Endothelial cell of umbilical vein (primary cell): ENCODE measurements around the gene ATXN1. TPM values are rescaled to one million over a fixed set of nuclear protein-coding genes. Genes with fewer than 3 reads are reported as not detected.

Source experiments
- BruUV-seq: library from RNA; stranded (reverse); fragments of 400-500 nt; replicated peaks from 2 replicates; lab custom pipeline; 2021; lab: Mats Ljungman, UMichigan
- CTCF ChIA-PET: fragments of 300-600, 350-600 bp; sonication (Branson Sonifier 250); formaldehyde crosslinking; loops from one replicate; lab custom pipeline; 2021; ENCODE audit warnings: antibody characterized with exemption, inconsistent platforms; lab: Charles Lee
- POLR2A ChIA-PET: fragments of 300-600, 350-600 bp; sonication (Branson Sonifier 250); formaldehyde crosslinking; loops from one replicate; lab custom pipeline; 2021; ENCODE audit warnings: antibody characterized with exemption, inconsistent platforms; lab: Charles Lee
- DNase-seq: peaks from one replicate; pipeline ENCODE4 v3.0.0-alpha.2; 2011; ENCODE audit warnings: low read depth, low spot score
- FAIRE-seq: peaks from 2 replicates; lab custom pipeline; 2011; peaks lifted over from hg19 to GRCh38; lab: Jason Lieb, UNC
- H2AFZ ChIP-seq: 2 replicates; pipeline ENCODE4 v1.6.0; 2012; ENCODE audit warnings: low read depth, low read length, control low read depth, inconsistent platforms
- H3K27ac ChIP-seq: 2 replicates; pipeline ENCODE4 v1.5.1; 2011; ENCODE audit warnings: low read depth, mild to moderate bottlenecking, control low read depth, low read length, moderate library complexity; ENCODE audit not compliant: insufficient read depth
- H3K27me3 ChIP-seq, 2 experiments: 2 replicates each; pipeline versions ENCODE4 v1.6.0 to v1.6.1; 2011; ENCODE audit warnings: low read length in 2 of 2, mixed read lengths in 1 of 2; ENCODE audit not compliant: control insufficient read depth in 2 of 2, insufficient read depth in 2 of 2
- H3K36me3 ChIP-seq, 2 experiments: 2 replicates in 1 of 2; 3 replicates in 1 of 2; pipeline ENCODE4 v1.5.1; 2011; ENCODE audit warnings: low read length in 2 of 2, mild to moderate bottlenecking in 1 of 2, moderate library complexity in 1 of 2; ENCODE audit not compliant: control insufficient read depth in 2 of 2, insufficient read depth in 2 of 2; ENCODE audit errors: extremely low read depth in 1 of 2
- H3K4me1 ChIP-seq: 3 replicates; pipeline ENCODE4 v1.5.1; 2011; ENCODE audit warnings: mild to moderate bottlenecking, low read length; ENCODE audit not compliant: control insufficient read depth, insufficient read depth; ENCODE audit errors: extremely low read depth
- H3K4me2 ChIP-seq: 2 replicates; pipeline ENCODE4 v1.6.1; 2011; ENCODE audit warnings: low read length, control low read depth, mixed read lengths; ENCODE audit not compliant: insufficient read depth
- H3K4me3 ChIP-seq, 3 experiments: fragments of 200-600 bp in 1 of 3; sonication (generic), shearing (Covaris generic) in 1 of 3; replicated peaks in 1 of 3; 2 replicates each; pipeline ENCODE4 v1.5.1; 2011 to 2016; ENCODE audit warnings: control low read depth in 3 of 3, low read length in 3 of 3, mild to moderate bottlenecking in 2 of 3, inconsistent platforms in 1 of 3, low read depth in 1 of 3, moderate library complexity in 1 of 3; ENCODE audit not compliant: insufficient read depth in 1 of 3
- H3K79me2 ChIP-seq: 2 replicates; pipeline ENCODE4 v1.6.0; 2012; ENCODE audit warnings: low read length, inconsistent platforms; ENCODE audit not compliant: control insufficient read depth, insufficient read depth
- H3K9ac ChIP-seq: replicated peaks from 2 replicates; pipeline ENCODE3; 2011; ENCODE audit warnings: low read length, control low read depth; ENCODE audit not compliant: insufficient read depth; ENCODE audit errors: extremely low read depth
- H3K9me1 ChIP-seq: replicated peaks from 3 replicates; pipeline ENCODE4 v1.6.0; 2011; ENCODE audit warnings: mild to moderate bottlenecking, low read length; ENCODE audit not compliant: control insufficient read depth, insufficient read depth; ENCODE audit errors: extremely low read depth
- H3K9me3 ChIP-seq: replicated peaks from 2 replicates; pipeline ENCODE4 v1.5.1; 2012; ENCODE audit warnings: low read length, inconsistent platforms; ENCODE audit not compliant: control insufficient read depth, insufficient read depth
- H4K20me1 ChIP-seq: replicated peaks from 2 replicates; pipeline ENCODE3; 2011; ENCODE audit warnings: mild to moderate bottlenecking, low read length; ENCODE audit not compliant: control insufficient read depth, insufficient read depth; ENCODE audit errors: extremely low read depth
- CTCF ChIP-seq, 2 donors: IDR thresholded peaks; 1 replicate in 1 of 2; 2 replicates in 1 of 2; pipeline ENCODE4 v1.5.1; 2011; ENCODE audit warnings: low read length in 2 of 2, mild to moderate bottlenecking in 2 of 2, moderate library complexity in 2 of 2, control low read depth in 1 of 2, inconsistent platforms in 1 of 2, low read depth in 1 of 2; ENCODE audit not compliant: insufficient read depth in 1 of 2; ENCODE audit errors: extremely low read depth in 1 of 2
- EZH2 ChIP-seq: IDR thresholded peaks from 2 replicates; pipeline ENCODE4 v1.6.1; 2012; ENCODE audit warnings: borderline replicate concordance, low read depth, mild to moderate bottlenecking, moderate library complexity, low read length, inconsistent platforms; ENCODE audit not compliant: severe bottlenecking
- FOS ChIP-seq: IDR thresholded peaks from 2 replicates; pipeline ENCODE4 v1.6.1; 2011; ENCODE audit warnings: mild to moderate bottlenecking, low read length, moderate library complexity, borderline replicate concordance; ENCODE audit not compliant: insufficient read depth
- GATA2 ChIP-seq: IDR thresholded peaks from 2 replicates; pipeline ENCODE4 v1.7.0; 2011; ENCODE audit warnings: low read depth, mild to moderate bottlenecking, moderate library complexity, mixed read lengths, low read length; ENCODE audit not compliant: insufficient read length, insufficient read depth
- JUN ChIP-seq: IDR thresholded peaks from 2 replicates; pipeline ENCODE4 v1.6.1; 2011; ENCODE audit warnings: borderline replicate concordance, low read depth; ENCODE audit not compliant: insufficient read length, insufficient read depth
- MAX ChIP-seq: IDR thresholded peaks from 2 replicates; pipeline ENCODE4 v1.6.1; 2011; ENCODE audit not compliant: insufficient read depth, insufficient read length
- MYC ChIP-seq: IDR thresholded peaks from one replicate; pipeline ENCODE4 v1.6.1; 2011; ENCODE audit warnings: mild to moderate bottlenecking, low read depth, low read length
- POLR2A ChIP-seq: IDR thresholded peaks from 2 replicates; pipeline ENCODE4 v1.6.1; 2012; ENCODE audit warnings: low read depth, mild to moderate bottlenecking, control low read depth, low read length
- POLR2AphosphoS5 ChIP-seq: IDR thresholded peaks from 2 replicates; pipeline ENCODE4 v1.6.1; 2012; ENCODE audit warnings: low read depth, mild to moderate bottlenecking, control low read depth, low read length, moderate library complexity; ENCODE audit not compliant: insufficient read depth
- dilution Hi-C: fragments of 300-500 bp; cut with MboI; formaldehyde crosslinking; loops from one replicate; pipeline ENCODE4 v1.15.0; 2019; ENCODE audit warnings: low sequenced_read_pairs; ENCODE audit not compliant: extremely low pct_ligation_motif_present
- intact Hi-C: fragments of 100-400 bp; cut with micrococcal nuclease; formaldehyde crosslinking; loops from one replicate; pipeline ENCODE4 v1.10.0; 2022
- polyA plus RNA-seq, 4 experiments: library from polyadenylated mRNA; depleted of rRNA in 3 of 4; stranded (reverse) in 3 of 4; unstranded in 1 of 4; fragments of >200 nt; gene quantifications; 2 replicates each; pipeline versions ENCODE4 v1.2.1 to v1.2.3, GENCODE V29; 2011 to 2012; ENCODE audit warnings: missing spikeins in 1 of 4
- total RNA-seq: library from RNA; stranded (reverse); gene quantifications from 2 replicates; pipeline ENCODE4 v1.2.3, GENCODE V29; 2021

The ATXN1 gene
- total and polyA plus RNA-seq, 2 donors (not counting 3 experiments of a cell fraction or from before 2014, with no cell fraction given) = 16.4 to 33.0 TPM

GRCh38 chr6:16658348-16659034, 102.8 kb downstream of the ATXN1 start:
- no peak overlapping the region for H2AFZ ChIP-seq
- BruUV-seq = no TSS peak
- no peaks in the 10 kb centered on the region for H3K9me1 ChIP-seq
- H3K27ac ChIP-seq = no peak overlapping the region
- no peak for FAIRE-seq
- intact Hi-C loops (no loop called here), dilution Hi-C loops (no loop called here)
- no peaks in the 10 kb centered on the region for H3K27me3 ChIP-seq
- H3K79me2 ChIP-seq = no peaks in the 10 kb centered on the region
- CTCF ChIA-PET = interaction anchor here (1.4 kb wide), 2 partner anchors 9 to 104 kb away, joined by 3 read pairs; no protein-coding TSS in a partner anchor
- H3K4me1 ChIP-seq = peaks cover 11% of the 10 kb centered on the region
- no peak for TF ChIP-seq MAX
- H3K9me3 ChIP-seq = no peaks in the 10 kb centered on the region
- no peak overlapping the region for H3K4me3 ChIP-seq
- H3K36me3 ChIP-seq = no peaks in the 10 kb centered on the region
- no peaks in the 10 kb centered on the region for H4K20me1 ChIP-seq
- no peak overlapping the region for H3K9ac ChIP-seq
- no peak overlapping the region for H3K4me2 ChIP-seq
- DNase-seq = no peak
- POLR2A ChIA-PET = no interaction called here

DNA sequence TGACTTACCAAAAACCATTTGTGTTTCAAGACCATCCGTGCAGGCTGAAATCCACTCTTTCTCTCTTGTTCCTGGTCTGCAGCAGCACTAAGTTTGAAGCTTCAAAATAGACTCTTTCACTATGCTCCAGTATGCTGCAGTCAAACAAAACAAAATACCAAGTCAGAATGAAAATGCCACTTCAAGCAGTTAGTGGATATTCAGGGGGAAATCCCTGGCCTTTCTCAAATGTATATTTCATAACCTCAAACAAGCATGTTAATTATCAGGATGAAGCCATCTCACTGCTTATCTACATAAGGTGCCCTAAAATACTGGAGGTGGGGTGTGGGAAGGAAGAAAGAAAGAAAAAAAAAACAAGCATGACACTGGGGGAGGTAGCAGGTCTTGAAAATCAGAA, 103.5 kb downstream of the ATXN1 start:
- FAIRE-seq (no peak), DNase-seq (no peak)
- H3K79me2 ChIP-seq = no peaks in the 10 kb centered on the region
- no peak overlapping the region for H2AFZ ChIP-seq
- H4K20me1 ChIP-seq = no peaks in the 10 kb centered on the region
- H3K9me1 ChIP-seq = no peaks in the 10 kb centered on the region
- no peaks in the 10 kb centered on the region for H3K9me3 ChIP-seq
- TF ChIP-seq MYC (no peak), CTCF (IDR thresholded peaks at IDR 0.05; ENCODE audit: extremely low read depth in 1 of 2, insufficient read depth in 1 of 2, low read depth in 1 of 2, low read length in 2 of 2) (no peak), EZH2 (no peak), POLR2A (no peak), GATA2 (no peak), MAX (no peak), POLR2AphosphoS5 (no peak), JUN (no peak), FOS (no peak)
- intact Hi-C loops = no loop called here
- no peaks in the 10 kb centered on the region for H3K27me3 ChIP-seq
- CTCF ChIA-PET = interaction anchor here (1.4 kb wide), 1 partner anchor 10 kb away, joined by 3 read pairs; no protein-coding TSS in a partner anchor
- no peak overlapping the region for H3K4me3 ChIP-seq
- dilution Hi-C loops = no loop called here
- no peak overlapping the region for H3K27ac ChIP-seq
- peaks cover 11% of the 10 kb centered on the region for H3K4me1 ChIP-seq
- H3K9ac ChIP-seq = no peak overlapping the region
- no TSS peak for BruUV-seq
- H3K4me2 ChIP-seq = no peak overlapping the region
- POLR2A ChIA-PET = no interaction called here
- no peaks in the 10 kb centered on the region for H3K36me3 ChIP-seq
